H9 (cell line): ENCODE data around the gene BCAS3. TPM values are rescaled to one million over a fixed set of nuclear protein-coding genes. Genes with fewer than 3 reads are reported as not detected.

Source experiments
- DNase-seq: peaks from one replicate; pipeline ENCODE4 v3.0.0-alpha.2; 2017
- H2AFZ ChIP-seq: one replicate; pipeline ENCODE4 v1.6.1; 2013; ENCODE audit warnings: mild to moderate bottlenecking, low read length, control low read depth, moderate library complexity
- H2AK5ac ChIP-seq: 2 replicates; pipeline ENCODE4 v1.6.1; 2013; ENCODE audit warnings: low read length, control low read depth, mixed read lengths; ENCODE audit not compliant: insufficient read length
- H2BK120ac ChIP-seq: one replicate; pipeline ENCODE4 v1.6.1; 2013; ENCODE audit warnings: low read depth, mild to moderate bottlenecking, low read length, control low read depth, inconsistent platforms; ENCODE audit not compliant: poor library complexity, severe bottlenecking
- H2BK12ac ChIP-seq: 2 replicates; pipeline ENCODE4 v1.6.1; 2013; ENCODE audit warnings: low read length, control low read depth, mixed read lengths, low read depth; ENCODE audit not compliant: insufficient read length
- H2BK15ac ChIP-seq: 2 replicates; pipeline ENCODE4 v1.6.1; 2013; ENCODE audit warnings: low read depth, low read length, control low read depth
- H2BK20ac ChIP-seq: one replicate; pipeline ENCODE4 v1.6.1; 2013; ENCODE audit warnings: low read depth, mild to moderate bottlenecking, low read length, control low read depth, inconsistent platforms; ENCODE audit not compliant: poor library complexity, severe bottlenecking
- H2BK5ac ChIP-seq: 2 replicates; pipeline ENCODE4 v1.6.1; 2013; ENCODE audit warnings: low read length, control low read depth, mixed read lengths; ENCODE audit not compliant: insufficient read length
- H3K14ac ChIP-seq: 2 replicates; pipeline ENCODE4 v1.6.1; 2013; ENCODE audit warnings: low read length, control low read depth; ENCODE audit not compliant: insufficient read depth
- H3K18ac ChIP-seq: 2 replicates; pipeline ENCODE4 v1.6.1; 2013; ENCODE audit warnings: low read depth, mild to moderate bottlenecking, mixed read lengths, low read length, control low read depth; ENCODE audit not compliant: insufficient read length
- H3K23ac ChIP-seq: 2 replicates; pipeline ENCODE4 v1.6.1; 2013; ENCODE audit warnings: low read length, control low read depth, mixed read lengths, low read depth; ENCODE audit not compliant: insufficient read length
- H3K23me2 ChIP-seq: 2 replicates; pipeline ENCODE4 v1.6.1; 2013; ENCODE audit warnings: low read depth, mild to moderate bottlenecking, mixed read lengths, low read length, control low read depth; ENCODE audit not compliant: insufficient read length, poor library complexity, severe bottlenecking
- H3K27ac ChIP-seq: 2 replicates; pipeline ENCODE4 v1.5.1; 2013; ENCODE audit warnings: low read length, control low read depth, mixed read lengths, low read depth; ENCODE audit not compliant: insufficient read length
- H3K27me3 ChIP-seq: 2 replicates; pipeline ENCODE4 v1.6.1; 2013; ENCODE audit warnings: low read length, control low read depth, inconsistent platforms; ENCODE audit not compliant: insufficient read depth
- H3K4ac ChIP-seq: 2 replicates; pipeline ENCODE4 v1.6.1; 2013; ENCODE audit warnings: low read depth, mild to moderate bottlenecking, control low read depth, inconsistent platforms, low read length, moderate library complexity
- H3K4me1 ChIP-seq: 2 replicates; pipeline ENCODE4 v1.6.1; 2013; ENCODE audit warnings: low read length, control low read depth, inconsistent platforms; ENCODE audit not compliant: insufficient read depth
- H3K4me2 ChIP-seq: 2 replicates; pipeline ENCODE4 v1.6.1; 2013; ENCODE audit warnings: low read length, control low read depth, mixed read lengths; ENCODE audit not compliant: insufficient read length, insufficient read depth
- H3K56ac ChIP-seq: 2 replicates; pipeline ENCODE4 v1.6.1; 2013; ENCODE audit warnings: low read depth, mild to moderate bottlenecking, mixed read lengths, low read length, control low read depth; ENCODE audit not compliant: insufficient read length
- H3K79me1 ChIP-seq: 2 replicates; pipeline ENCODE4 v1.6.1; 2013; ENCODE audit warnings: low read depth, mild to moderate bottlenecking, moderate library complexity, low read length, control low read depth, inconsistent platforms; ENCODE audit not compliant: insufficient read depth, poor library complexity, severe bottlenecking
- H3K79me2 ChIP-seq: 2 replicates; pipeline ENCODE4 v1.6.1; 2013; ENCODE audit warnings: low read length, control low read depth, inconsistent platforms; ENCODE audit not compliant: insufficient read depth
- H3K9ac ChIP-seq: 2 replicates; pipeline ENCODE4 v1.6.1; 2013; ENCODE audit warnings: low read length, control low read depth, mixed read lengths; ENCODE audit not compliant: insufficient read length; ENCODE audit errors: extremely low read depth
- H3K9me3 ChIP-seq: one replicate; pipeline ENCODE4 v1.6.1; 2013; ENCODE audit warnings: low read depth, low read length, inconsistent platforms; ENCODE audit not compliant: control insufficient read depth
- H3T11ph ChIP-seq: one replicate; pipeline ENCODE4 v1.6.1; 2013; ENCODE audit warnings: mild to moderate bottlenecking, low read length, control low read depth, inconsistent platforms
- H4K20me1 ChIP-seq: one replicate; pipeline ENCODE4 v1.6.1; 2013; ENCODE audit not compliant: control insufficient read depth, insufficient read length, insufficient read depth
- H4K5ac ChIP-seq: 2 replicates; pipeline ENCODE4 v1.6.1; 2013; ENCODE audit warnings: low read depth, mild to moderate bottlenecking, mixed read lengths, low read length, control low read depth; ENCODE audit not compliant: insufficient read length
- H4K8ac ChIP-seq: replicated peaks from 2 replicates; pipeline ENCODE4 v1.6.1; 2013; ENCODE audit warnings: low read length, control low read depth, mixed read lengths, low read depth; ENCODE audit not compliant: insufficient read length
- H4K91ac ChIP-seq: 2 replicates; pipeline ENCODE4 v1.6.1; 2013; ENCODE audit warnings: low read depth, mild to moderate bottlenecking, moderate library complexity, mixed read lengths, low read length, control low read depth; ENCODE audit not compliant: insufficient read length
- H3K27ac Mint-ChIP-seq, 3 experiments: 2 replicates in 2 of 3; 3 replicates in 1 of 3; pipeline ENCODE4 v1.8.0; 2020 to 2021; ENCODE audit warnings: mixed read lengths in 3 of 3, mild to moderate bottlenecking in 1 of 3, moderate library complexity in 1 of 3
- H3K27me3 Mint-ChIP-seq: 2 replicates; pipeline ENCODE4 v1.8.0; 2021; ENCODE audit warnings: low read depth, mild to moderate bottlenecking, moderate library complexity, mixed read lengths
- H3K36me3 Mint-ChIP-seq, 3 experiments: 2 replicates in 2 of 3; 3 replicates in 1 of 3; pipeline ENCODE4 v1.8.0; 2020 to 2021; ENCODE audit warnings: low read depth in 3 of 3, mixed read lengths in 3 of 3; ENCODE audit not compliant: insufficient read depth in 1 of 3
- H3K4me1 Mint-ChIP-seq, 2 experiments: 2 replicates each; pipeline ENCODE4 v1.8.0; 2020; ENCODE audit warnings: mixed read lengths in 2 of 2
- H3K4me3 Mint-ChIP-seq, 2 experiments: 2 replicates in 1 of 2; 3 replicates in 1 of 2; pipeline ENCODE4 v1.8.0; 2020 to 2021; ENCODE audit warnings: mild to moderate bottlenecking in 2 of 2, mixed read lengths in 2 of 2, moderate library complexity in 1 of 2
- H3K9me3 Mint-ChIP-seq, 2 experiments: 2 replicates in 1 of 2; 3 replicates in 1 of 2; pipeline ENCODE4 v1.8.0; 2020; ENCODE audit warnings: mild to moderate bottlenecking in 2 of 2, mixed read lengths in 2 of 2, moderate library complexity in 1 of 2
- WGBS: extraction: QIAGEN DNeasy Blood & Tissue Kit; methylation state at CpG from one replicate; pipeline ENCODE4 v1.1.7; 2013; ENCODE audit warnings: missing lambda C conversion rate, low lambda C conversion rate, mixed read lengths; ENCODE audit not compliant: insufficient read length; ENCODE audit errors: extremely low coverage; 5-methylcytosine and 5-hydroxymethylcytosine counted together
- total RNA-seq: library from RNA; stranded (reverse); gene quantifications from 2 replicates; pipeline ENCODE4 v1.2.1, GENCODE V29; 2021
- TF ChIP-seq, protein P1 (sequence below): fragments of 200-600 bp; sonication (generic); conservative IDR thresholded peaks from 3 replicates; pipeline ENCODE4 v1.8.0; 2021; ENCODE audit warnings: antibody characterized with exemption, mild to moderate bottlenecking

BCAS3 gene
- total RNA-seq, 1 experiment from 2014 or later: 22.4 TPM

DNA sequence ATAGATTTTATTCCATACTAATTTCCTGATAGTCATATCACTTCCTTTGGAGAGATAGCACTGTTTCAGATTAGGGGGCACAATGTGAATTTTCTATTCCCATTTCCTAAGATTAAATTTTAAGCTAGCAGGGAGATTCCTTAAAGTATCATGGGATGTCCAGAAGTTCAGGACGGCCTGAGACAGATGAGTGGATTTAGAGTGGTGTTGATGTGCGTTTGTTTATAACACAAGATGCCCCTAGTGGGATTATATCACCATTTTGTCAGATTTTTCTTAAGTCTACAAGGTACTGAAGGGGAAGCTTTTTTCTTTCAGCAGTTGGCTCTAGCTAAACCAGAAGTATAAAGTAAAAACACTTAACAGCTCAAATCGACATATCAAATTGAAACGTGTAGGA, 538.4 kb downstream of the BCAS3 start:
- H3K27me3 Mint-ChIP-seq: no peaks in the 10 kb centered on the region
- no peak overlapping the region for H4K5ac ChIP-seq

More for the DNA sequence above, 538.4 kb downstream of the BCAS3 start:
- H3K27ac Mint-ChIP-seq: no peak overlapping the region
- no peak overlapping the region for H2BK120ac ChIP-seq
- no peak overlapping the region for H2AK5ac ChIP-seq
- H3K23ac ChIP-seq: no peak overlapping the region
- no peak overlapping the region for H2BK12ac ChIP-seq
- WGBS: no CpG with 5 or more reads among the region's 4 CpGs
- H3K18ac ChIP-seq: no peak overlapping the region
- no peak overlapping the region for H2BK15ac ChIP-seq
- H3K27me3 ChIP-seq: no peaks in the 10 kb centered on the region
- H3K23me2 ChIP-seq: no peaks in the 10 kb centered on the region
- H3K36me3 Mint-ChIP-seq: no peaks in the 10 kb centered on the region
- no peak overlapping the region for H3K56ac ChIP-seq
- H3K4ac ChIP-seq: no peak overlapping the region
- H3K4me3 Mint-ChIP-seq: no peak overlapping the region
- no peaks in the 10 kb centered on the region for H4K20me1 ChIP-seq
- H4K91ac ChIP-seq: no peak overlapping the region
- H3K4me1 Mint-ChIP-seq: peaks cover 12 to 14% of the 10 kb centered on the region in 2 experiments
- H4K8ac ChIP-seq: no peak overlapping the region
- H3K9me3 Mint-ChIP-seq: no peaks in the 10 kb centered on the region
- H2AFZ ChIP-seq: no peak overlapping the region
- no peaks in the 10 kb centered on the region; the same call in 1 of the 2 replicates for H3K4me1 ChIP-seq
- no peaks in the 10 kb centered on the region for H3K79me1 ChIP-seq
- no peaks in the 10 kb centered on the region for H3K79me2 ChIP-seq
- H3K9me3 ChIP-seq: no peaks in the 10 kb centered on the region
- H3T11ph ChIP-seq: no peak overlapping the region
- DNase-seq: no peak
- no peak overlapping the region for H3K27ac ChIP-seq
- no peak overlapping the region for H2BK20ac ChIP-seq
- H3K14ac ChIP-seq: no peak overlapping the region
- no peak overlapping the region for H3K4me2 ChIP-seq
- H3K9ac ChIP-seq: no peak overlapping the region
- H2BK5ac ChIP-seq: no peak overlapping the region
- TF ChIP-seq, protein P1, sequence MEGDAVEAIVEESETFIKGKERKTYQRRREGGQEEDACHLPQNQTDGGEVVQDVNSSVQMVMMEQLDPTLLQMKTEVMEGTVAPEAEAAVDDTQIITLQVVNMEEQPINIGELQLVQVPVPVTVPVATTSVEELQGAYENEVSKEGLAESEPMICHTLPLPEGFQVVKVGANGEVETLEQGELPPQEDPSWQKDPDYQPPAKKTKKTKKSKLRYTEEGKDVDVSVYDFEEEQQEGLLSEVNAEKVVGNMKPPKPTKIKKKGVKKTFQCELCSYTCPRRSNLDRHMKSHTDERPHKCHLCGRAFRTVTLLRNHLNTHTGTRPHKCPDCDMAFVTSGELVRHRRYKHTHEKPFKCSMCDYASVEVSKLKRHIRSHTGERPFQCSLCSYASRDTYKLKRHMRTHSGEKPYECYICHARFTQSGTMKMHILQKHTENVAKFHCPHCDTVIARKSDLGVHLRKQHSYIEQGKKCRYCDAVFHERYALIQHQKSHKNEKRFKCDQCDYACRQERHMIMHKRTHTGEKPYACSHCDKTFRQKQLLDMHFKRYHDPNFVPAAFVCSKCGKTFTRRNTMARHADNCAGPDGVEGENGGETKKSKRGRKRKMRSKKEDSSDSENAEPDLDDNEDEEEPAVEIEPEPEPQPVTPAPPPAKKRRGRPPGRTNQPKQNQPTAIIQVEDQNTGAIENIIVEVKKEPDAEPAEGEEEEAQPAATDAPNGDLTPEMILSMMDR: no peak
